GM21529 (cell line): ENCODE results near the gene CC2D2A.

Experiments used
- ATAC-seq: cut with Tn5 transposase; IDR thresholded peaks from one replicate; pipeline ENCODE4 v1.9.1; 2021; ENCODE audit not compliant: unreplicated experiment

CC2D2A gene

GRCh38 chr4:15469402-15470127 lies at the start of gene CC2D2A:
CC2D2A (plus strand) TSS chr4:15469882; CDS start chr4:15475933, 6,051 bp downstream.
- no peak for ATAC-seq

- ATAC-seq, result no peak
These were observed 49.0 kb upstream of the CC2D2A start for GRCh38 chr4:15420642-15421041.

DNA sequence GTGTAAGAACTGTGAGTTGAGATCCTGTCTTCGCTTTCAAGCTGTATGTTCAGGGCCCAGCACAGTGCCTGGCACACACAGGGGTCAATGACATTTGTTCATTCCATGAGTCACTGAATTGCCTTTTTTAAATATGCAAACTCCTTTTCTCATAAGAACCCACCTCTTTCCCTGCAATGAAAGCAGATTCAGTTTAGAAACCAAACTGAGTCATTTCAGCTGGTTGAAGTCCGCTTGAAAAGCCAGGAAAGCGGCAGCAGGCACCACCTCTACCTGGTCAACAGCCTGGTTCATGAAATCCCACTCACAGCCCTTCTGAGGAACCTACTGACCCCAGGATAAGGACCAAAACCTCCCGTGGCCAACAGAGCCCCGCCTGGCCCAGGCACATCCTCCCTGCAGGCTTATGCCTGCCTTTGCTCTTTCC lies 46.4 kb upstream of the CC2D2A start:
- no peak for ATAC-seq

DNA sequence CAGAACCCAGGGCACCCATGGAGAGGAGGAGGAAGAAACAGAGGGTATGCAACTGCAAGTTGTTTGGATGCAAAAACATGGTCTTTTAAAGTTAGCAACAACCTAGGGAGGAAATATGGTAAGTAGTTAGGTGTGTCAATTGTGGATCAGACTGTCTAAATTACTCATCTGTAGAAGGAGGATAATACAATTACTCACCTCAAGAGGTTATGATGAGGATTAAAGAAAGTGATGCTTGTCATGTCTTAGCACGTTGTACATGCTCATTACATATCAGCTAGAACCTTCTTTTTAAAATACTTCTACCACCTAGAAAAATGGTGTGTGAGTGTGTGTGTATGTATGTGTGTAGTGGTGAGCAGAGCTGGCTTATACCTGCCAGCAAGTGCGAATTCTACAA lies 44.2 kb upstream of the CC2D2A start:
- no peak for ATAC-seq

- ATAC-seq, result no peak
These were observed 42.5 kb upstream of the CC2D2A start for GRCh38 chr4:15427161-15427560.

GRCh38 chr4:15427701-15428100 lies 42.0 kb upstream of the CC2D2A start, which contains the start of gene C1QTNF7:
C1QTNF7 (plus strand) TSS chr4:15428033; CDS start chr4:15435744, 7,711 bp downstream.
- no peak for ATAC-seq

DNA sequence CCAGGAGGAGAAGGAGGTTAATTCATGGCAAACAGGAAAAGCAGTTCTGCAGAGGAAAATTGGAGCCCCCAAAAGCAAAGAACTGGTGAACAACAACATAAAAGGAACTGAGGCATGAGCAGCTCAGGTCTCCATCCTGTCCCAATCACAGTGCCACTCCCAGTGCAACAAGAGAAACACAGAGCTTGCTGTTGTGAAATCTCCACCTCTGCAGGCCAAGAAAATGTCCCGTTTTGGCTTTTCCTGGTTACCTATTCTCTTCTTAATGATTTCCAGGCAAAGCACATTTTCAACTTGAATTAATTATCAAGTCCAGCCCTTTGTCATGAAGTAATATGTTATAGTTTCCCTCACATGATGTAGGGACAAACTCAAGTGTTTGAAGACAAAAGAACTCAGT lies 41.1 kb upstream of the CC2D2A start:
- no peak for ATAC-seq

GRCh38 chr4:15434091-15434490 lies 35.6 kb upstream of the CC2D2A start:
- no peak for ATAC-seq

GRCh38 chr4:15434676-15435075 lies 35.0 kb upstream of the CC2D2A start:
- ATAC-seq, result no peak

DNA sequence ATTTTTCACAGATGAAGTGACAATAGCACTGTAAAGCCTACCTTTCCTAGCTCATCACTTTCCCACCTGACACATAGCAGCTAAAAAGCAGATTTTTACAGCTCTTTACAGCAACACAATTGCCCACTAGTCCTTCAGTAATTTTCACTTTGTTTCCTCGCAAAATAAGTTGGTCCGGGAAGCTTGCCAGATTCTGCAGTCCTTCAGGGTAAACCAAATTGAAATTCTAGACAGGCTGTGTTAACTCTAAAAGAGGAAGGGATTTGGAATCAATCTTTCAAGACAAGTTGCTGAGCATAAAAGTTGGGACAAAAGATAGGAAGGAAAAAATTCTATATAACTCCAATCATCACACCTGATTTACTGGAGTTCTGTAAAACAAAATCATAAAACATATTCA lies 33.2 kb upstream of the CC2D2A start:
- ATAC-seq, result no peak

- ATAC-seq, result no peak
These were observed 30.6 kb upstream of the CC2D2A start for GRCh38 chr4:15438939-15439524.

GRCh38 chr4:15443371-15444160 lies 26.1 kb upstream of the CC2D2A start:
- no peak for ATAC-seq

- ATAC-seq, result no peak
These were observed 25.4 kb upstream of the CC2D2A start for GRCh38 chr4:15444276-15444675.

- ATAC-seq, result no peak
These were observed 24.7 kb upstream of the CC2D2A start for GRCh38 chr4:15444879-15445547.

DNA sequence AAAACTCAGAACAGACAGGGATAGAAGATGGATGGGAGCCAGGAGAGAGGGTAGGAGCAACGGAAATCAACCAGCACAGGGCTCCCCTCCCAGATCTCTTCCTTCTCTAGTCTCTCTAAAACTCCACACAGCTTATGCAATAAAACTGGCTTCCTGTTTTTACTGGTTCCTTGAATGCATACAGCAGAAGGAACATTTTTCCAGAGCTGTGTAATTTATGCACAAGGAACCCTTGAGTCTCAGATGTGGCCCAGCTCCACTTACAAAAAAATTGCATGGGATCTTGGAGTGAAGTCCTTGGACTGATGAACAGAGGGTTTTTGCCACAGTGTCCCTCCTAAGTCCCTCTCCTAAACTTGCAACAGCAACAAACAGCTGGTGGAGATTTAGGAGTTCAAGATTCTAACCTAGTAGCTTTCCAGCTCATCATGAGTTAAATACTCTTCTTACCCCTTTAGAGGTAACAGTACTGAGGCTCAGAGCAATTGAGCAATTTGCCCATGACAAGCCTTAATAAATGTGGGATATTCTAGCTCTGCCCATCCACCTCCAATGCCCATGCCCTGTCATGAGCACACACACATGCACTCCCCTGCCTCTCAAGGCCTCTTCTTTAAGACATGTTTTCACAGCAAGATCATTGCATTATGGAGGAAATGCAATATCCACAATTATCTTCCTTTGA lies 18.4 kb upstream of the CC2D2A start:
- no peak for ATAC-seq

- no peak for ATAC-seq
These were observed 17.6 kb upstream of the CC2D2A start for GRCh38 chr4:15451866-15452765.

DNA sequence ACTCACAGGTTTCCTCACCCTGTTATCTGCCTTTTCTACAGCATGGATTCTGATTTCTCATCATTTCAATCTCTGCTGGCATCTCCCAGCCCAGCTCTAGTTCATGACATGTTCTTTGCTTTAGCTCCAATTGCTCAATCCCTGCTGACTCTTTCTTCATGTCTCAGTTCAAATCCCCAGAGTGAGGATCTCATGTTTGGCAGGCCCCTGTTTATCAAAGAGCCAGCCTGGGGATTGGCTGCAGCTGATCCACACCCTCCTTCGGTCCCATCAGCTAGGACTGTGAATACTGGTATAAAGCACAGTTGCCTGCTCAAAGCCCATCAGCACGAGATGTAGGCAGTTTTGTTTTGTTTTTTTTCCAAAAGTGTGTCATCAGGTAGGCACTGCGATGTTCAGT lies 14.4 kb upstream of the CC2D2A start:
- no peak for ATAC-seq

GRCh38 chr4:15457406-15458201 lies 12.1 kb upstream of the CC2D2A start:
- peak; percentile 92 for ATAC-seq

- ATAC-seq, result no peak
These were observed 11.1 kb upstream of the CC2D2A start for GRCh38 chr4:15458616-15459015.
